ENCODE measurements around the gene EIF4H. TPM values are rescaled to one million over a fixed set of nuclear protein-coding genes. Genes with fewer than 3 reads are reported as not detected.
"Not testable (repeated sequence)": the region's sequence is repeated elsewhere in the genome, so short reads cannot be mapped to it uniquely, and the experiment has no call there.

EIF4H gene
- total and polyA plus RNA-seq, 2 donors (not counting 3 experiments of a cell fraction or from before 2014, with no cell fraction given), result 406 to 415 TPM

DNA sequence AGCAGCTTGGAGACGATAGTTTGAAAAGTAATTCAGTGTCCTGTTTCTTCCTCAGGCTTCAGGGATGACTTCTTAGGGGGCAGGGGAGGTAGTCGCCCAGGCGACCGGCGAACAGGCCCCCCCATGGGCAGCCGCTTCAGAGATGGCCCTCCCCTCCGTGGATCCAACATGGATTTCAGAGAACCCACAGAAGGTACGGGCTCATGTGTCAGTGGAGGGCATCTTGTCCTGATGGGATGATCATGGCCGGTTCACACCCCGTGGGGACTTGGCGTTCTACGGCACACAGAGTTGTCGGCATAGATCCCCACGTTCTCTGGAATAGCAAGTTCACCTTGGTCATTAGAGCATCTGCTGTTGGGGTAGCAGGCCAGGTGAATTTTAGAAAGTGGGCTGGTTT lies 20.5 kb downstream of the EIF4H start:
- Histone ChIP-seq H3K4me3 (replicated peaks in 1 of 3; ENCODE audit: insufficient read depth in 1 of 3, low read depth in 1 of 3, low read length in 3 of 3) (no peak overlapping the region), H3K36me3 (ENCODE audit: control insufficient read depth in 2 of 2, extremely low read depth in 1 of 2, insufficient read depth in 2 of 2, low read length in 2 of 2) (peaks cover 25 to 38% of the 10 kb centered on the region in 2 experiments), H3K27ac (ENCODE audit: insufficient read depth, low read depth, low read length) (no peak overlapping the region), H3K4me1 (ENCODE audit: control insufficient read depth, extremely low read depth, insufficient read depth, low read length) (no peaks in the 10 kb centered on the region), H3K9me1 (replicated peaks; ENCODE audit: control insufficient read depth, extremely low read depth, insufficient read depth, low read length) (no peaks in the 10 kb centered on the region), H3K4me2 (ENCODE audit: insufficient read depth, low read length) (no peak overlapping the region), H2AFZ (ENCODE audit: low read depth, low read length) (no peak overlapping the region), H3K79me2 (ENCODE audit: control insufficient read depth, insufficient read depth, low read length) (peaks cover 24% of the 10 kb centered on the region), H3K27me3 (ENCODE audit: control insufficient read depth in 2 of 2, insufficient read depth in 2 of 2, low read length in 2 of 2) (no peaks in the 10 kb centered on the region), H3K9me3 (replicated peaks; ENCODE audit: control insufficient read depth, insufficient read depth, low read length) (no peaks in the 10 kb centered on the region), H3K9ac (replicated peaks; ENCODE audit: extremely low read depth, insufficient read depth, low read length) (no peak overlapping the region), H4K20me1 (replicated peaks; ENCODE audit: control insufficient read depth, extremely low read depth, insufficient read depth, low read length) (no peaks in the 10 kb centered on the region)
- POLR2A ChIA-PET, result no interaction called here
- dilution Hi-C loops (cut with MboI; ENCODE audit: extremely low pct_ligation_motif_present, low sequenced_read_pairs) (no loop called here), intact Hi-C loops (cut with micrococcal nuclease) (no loop called here)
- CTCF ChIA-PET, result interaction anchor here (2.4 to 2.7 kb wide), 2 partner anchors 8 to 11 kb away, joined by 8 to 9 read pairs; no protein-coding TSS in a partner anchor
- no peak for TF ChIP-seq POLR2A (IDR thresholded peaks at IDR 0.05; ENCODE audit: low read depth, low read length)
- TF ChIP-seq FOS (IDR thresholded peaks at IDR 0.05; ENCODE audit: borderline replicate concordance, insufficient read depth, low read length), result no peak
- no peak for TF ChIP-seq EZH2 (IDR thresholded peaks at IDR 0.05; ENCODE audit: borderline replicate concordance, low read depth, low read length, severe bottlenecking)
- TF ChIP-seq, protein P1, sequence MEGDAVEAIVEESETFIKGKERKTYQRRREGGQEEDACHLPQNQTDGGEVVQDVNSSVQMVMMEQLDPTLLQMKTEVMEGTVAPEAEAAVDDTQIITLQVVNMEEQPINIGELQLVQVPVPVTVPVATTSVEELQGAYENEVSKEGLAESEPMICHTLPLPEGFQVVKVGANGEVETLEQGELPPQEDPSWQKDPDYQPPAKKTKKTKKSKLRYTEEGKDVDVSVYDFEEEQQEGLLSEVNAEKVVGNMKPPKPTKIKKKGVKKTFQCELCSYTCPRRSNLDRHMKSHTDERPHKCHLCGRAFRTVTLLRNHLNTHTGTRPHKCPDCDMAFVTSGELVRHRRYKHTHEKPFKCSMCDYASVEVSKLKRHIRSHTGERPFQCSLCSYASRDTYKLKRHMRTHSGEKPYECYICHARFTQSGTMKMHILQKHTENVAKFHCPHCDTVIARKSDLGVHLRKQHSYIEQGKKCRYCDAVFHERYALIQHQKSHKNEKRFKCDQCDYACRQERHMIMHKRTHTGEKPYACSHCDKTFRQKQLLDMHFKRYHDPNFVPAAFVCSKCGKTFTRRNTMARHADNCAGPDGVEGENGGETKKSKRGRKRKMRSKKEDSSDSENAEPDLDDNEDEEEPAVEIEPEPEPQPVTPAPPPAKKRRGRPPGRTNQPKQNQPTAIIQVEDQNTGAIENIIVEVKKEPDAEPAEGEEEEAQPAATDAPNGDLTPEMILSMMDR (IDR thresholded peaks at IDR 0.05; ENCODE audit: extremely low read depth in 1 of 2, insufficient read depth in 1 of 2, low read depth in 1 of 2, low read length in 2 of 2), result no peak
- TF ChIP-seq POLR2AphosphoS5 (IDR thresholded peaks at IDR 0.05; ENCODE audit: insufficient read depth, low read depth, low read length), result no peak
- no peak for TF ChIP-seq GATA2 (IDR thresholded peaks at IDR 0.05; ENCODE audit: insufficient read depth, insufficient read length, low read depth, low read length)
- TF ChIP-seq, protein P2, sequence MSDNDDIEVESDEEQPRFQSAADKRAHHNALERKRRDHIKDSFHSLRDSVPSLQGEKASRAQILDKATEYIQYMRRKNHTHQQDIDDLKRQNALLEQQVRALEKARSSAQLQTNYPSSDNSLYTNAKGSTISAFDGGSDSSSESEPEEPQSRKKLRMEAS (IDR thresholded peaks at IDR 0.05; ENCODE audit: insufficient read depth, insufficient read length), result no peak
- no peak for TF ChIP-seq MYC (IDR thresholded peaks at IDR 0.05; ENCODE audit: low read depth, low read length)
- TF ChIP-seq JUN (IDR thresholded peaks at IDR 0.05; ENCODE audit: borderline replicate concordance, insufficient read depth, insufficient read length, low read depth), result no peak
- no peak for FAIRE-seq
- BruUV-seq (replicated peaks), result no TSS peak
- DNase-seq (ENCODE audit: low read depth, low spot score), result no peak

DNA sequence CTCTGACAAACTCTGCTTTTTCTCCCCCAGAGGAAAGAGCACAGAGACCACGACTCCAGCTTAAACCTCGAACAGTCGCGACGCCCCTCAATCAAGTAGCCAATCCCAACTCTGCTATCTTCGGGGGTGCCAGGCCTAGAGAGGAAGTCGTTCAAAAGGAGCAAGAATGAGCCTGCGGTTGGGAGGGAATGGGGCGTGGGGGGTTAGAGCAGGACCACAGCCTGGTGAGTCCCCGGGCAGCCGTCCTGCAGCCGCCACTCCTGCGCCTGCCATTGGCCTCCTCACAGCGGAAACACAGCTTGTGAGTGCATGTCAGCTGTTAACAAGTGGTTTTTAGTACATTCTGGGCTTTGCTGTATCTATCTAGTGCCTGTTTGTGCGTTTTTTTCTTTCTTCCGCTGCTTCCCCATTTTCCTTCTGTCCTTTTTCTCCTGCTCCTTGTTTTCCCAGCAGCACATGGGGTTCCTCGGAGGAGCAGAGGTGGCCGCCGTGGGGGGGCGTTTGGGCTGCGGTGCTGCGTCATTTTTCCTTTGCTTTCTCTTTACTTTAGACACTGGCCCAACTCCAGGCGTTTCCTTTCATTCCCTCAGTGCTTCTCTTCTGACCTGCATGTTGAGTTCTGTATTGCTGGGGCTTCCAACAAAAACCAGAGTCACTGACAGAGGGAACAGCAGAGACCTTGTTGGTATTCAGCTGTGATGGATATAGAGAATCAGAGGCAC lies 21.1 kb downstream of the EIF4H start:
- H3K4me2 ChIP-seq (ENCODE audit: insufficient read depth, low read length); H3K9me3 ChIP-seq (replicated peaks; ENCODE audit: control insufficient read depth, insufficient read depth, low read length); H3K4me3 ChIP-seq (replicated peaks in 1 of 3; ENCODE audit: insufficient read depth in 1 of 3, low read depth in 1 of 3, low read length in 3 of 3); H3K9me1 ChIP-seq (replicated peaks; ENCODE audit: control insufficient read depth, extremely low read depth, insufficient read depth, low read length); H3K27me3 ChIP-seq (ENCODE audit: control insufficient read depth in 2 of 2, insufficient read depth in 2 of 2, low read length in 2 of 2); H4K20me1 ChIP-seq (replicated peaks; ENCODE audit: control insufficient read depth, extremely low read depth, insufficient read depth, low read length); FAIRE-seq; dilution Hi-C loops (cut with MboI; ENCODE audit: extremely low pct_ligation_motif_present, low sequenced_read_pairs); BruUV-seq (replicated peaks); H3K4me1 ChIP-seq (ENCODE audit: control insufficient read depth, extremely low read depth, insufficient read depth, low read length); intact Hi-C loops (cut with micrococcal nuclease); DNase-seq (ENCODE audit: low read depth, low spot score); H2AFZ ChIP-seq (ENCODE audit: low read depth, low read length); POLR2A ChIA-PET; H3K27ac ChIP-seq (ENCODE audit: insufficient read depth, low read depth, low read length); H3K9ac ChIP-seq (replicated peaks; ENCODE audit: extremely low read depth, insufficient read depth, low read length): not testable (repeated sequence)
- peaks cover 18% of the 10 kb centered on the region for H3K79me2 ChIP-seq (ENCODE audit: control insufficient read depth, insufficient read depth, low read length)
- peaks cover 19 to 32% of the 10 kb centered on the region in 2 experiments for H3K36me3 ChIP-seq (ENCODE audit: control insufficient read depth in 2 of 2, extremely low read depth in 1 of 2, insufficient read depth in 2 of 2, low read length in 2 of 2)
- CTCF ChIA-PET, result interaction anchor here (2.7 kb wide), 1 partner anchor 8 kb away, joined by 9 read pairs; no protein-coding TSS in a partner anchor
